ENCODE results near the gene PODXL.

Gene PODXL

GRCh38 chr7:131540491-131541162 is 15.8 kb downstream of the PODXL start:
- TF ChIP-seq REST (IDR thresholded peaks at IDR 0.05; ENCODE audit: insufficient read depth in 1 of 2, low read depth in 2 of 2, low read length in 2 of 2) (no peak), SIN3A (IDR thresholded peaks at IDR 0.05; ENCODE audit: borderline replicate concordance, insufficient read depth, low read length) (no peak), POLR2AphosphoS5 (IDR thresholded peaks at IDR 0.05; ENCODE audit: low read depth, low read length) (no peak), TAF1 (IDR thresholded peaks at IDR 0.05; ENCODE audit: borderline replicate concordance, insufficient read depth, low read length) (no peak), FOXP2 (optimal IDR thresholded peaks at IDR 0.05; ENCODE audit: borderline replicate concordance, extremely low read depth, extremely low read length, insufficient read depth) (no peak)

GRCh38 chr7:131538813-131539179 is 17.6 kb downstream of the PODXL start:
- TF ChIP-seq REST (IDR thresholded peaks at IDR 0.05; ENCODE audit: insufficient read depth in 1 of 2, low read depth in 2 of 2, low read length in 2 of 2) (no peak), TAF1 (IDR thresholded peaks at IDR 0.05; ENCODE audit: borderline replicate concordance, insufficient read depth, low read length) (no peak), FOXP2 (optimal IDR thresholded peaks at IDR 0.05; ENCODE audit: borderline replicate concordance, extremely low read depth, extremely low read length, insufficient read depth) (no peak), SIN3A (IDR thresholded peaks at IDR 0.05; ENCODE audit: borderline replicate concordance, insufficient read depth, low read length) (no peak), POLR2AphosphoS5 (IDR thresholded peaks at IDR 0.05; ENCODE audit: low read depth, low read length) (no peak)

- TF ChIP-seq POLR2AphosphoS5 (IDR thresholded peaks at IDR 0.05; ENCODE audit: low read depth, low read length) (no peak), SIN3A (IDR thresholded peaks at IDR 0.05; ENCODE audit: borderline replicate concordance, insufficient read depth, low read length) (no peak), FOXP2 (optimal IDR thresholded peaks at IDR 0.05; ENCODE audit: borderline replicate concordance, extremely low read depth, extremely low read length, insufficient read depth) (no peak), REST (IDR thresholded peaks at IDR 0.05; ENCODE audit: insufficient read depth in 1 of 2, low read depth in 2 of 2, low read length in 2 of 2) (no peak), TAF1 (IDR thresholded peaks at IDR 0.05; ENCODE audit: borderline replicate concordance, insufficient read depth, low read length) (no peak)
Measured at GRCh38 chr7:131538071-131538812, 18.2 kb downstream of the PODXL start.

- no peak for TF ChIP-seq SIN3A (IDR thresholded peaks at IDR 0.05; ENCODE audit: borderline replicate concordance, insufficient read depth, low read length)
- TF ChIP-seq FOXP2 (optimal IDR thresholded peaks at IDR 0.05; ENCODE audit: borderline replicate concordance, extremely low read depth, extremely low read length, insufficient read depth), result no peak
- TF ChIP-seq REST (IDR thresholded peaks at IDR 0.05; ENCODE audit: insufficient read depth in 1 of 2, low read depth in 2 of 2, low read length in 2 of 2), result no peak
- no peak for TF ChIP-seq TAF1 (IDR thresholded peaks at IDR 0.05; ENCODE audit: borderline replicate concordance, insufficient read depth, low read length)
- TF ChIP-seq POLR2AphosphoS5 (IDR thresholded peaks at IDR 0.05; ENCODE audit: low read depth, low read length), result no peak
Measured at GRCh38 chr7:131537571-131537978, 18.9 kb downstream of the PODXL start.
